ENCODE results near the gene HSF4.

The HSF4 gene

DNA sequence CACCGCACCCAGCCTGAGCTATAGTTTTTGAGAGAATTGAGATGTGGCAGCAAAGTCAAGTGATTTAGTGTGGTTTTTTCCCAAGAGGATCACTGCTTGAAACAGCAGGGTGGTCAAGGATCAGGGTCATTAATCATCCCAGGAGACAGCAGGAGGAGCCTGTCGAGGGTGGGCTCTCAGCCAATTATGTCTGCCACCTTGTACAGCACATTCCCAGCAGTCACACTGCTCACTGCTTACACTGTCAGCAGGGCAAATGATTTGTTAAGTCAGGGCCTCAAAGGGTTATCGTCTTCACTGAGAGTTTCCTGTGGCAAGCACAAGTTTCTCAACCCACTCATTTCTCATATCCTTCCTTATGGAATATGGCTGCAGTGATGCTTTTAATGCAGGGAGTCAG is 26.9 kb upstream of the HSF4 start:
- Histone ChIP-seq H3K79me2 (ENCODE audit: insufficient read depth, low read length) (no peaks in the 10 kb centered on the region), H3K4me2 (ENCODE audit: low read depth, low read length, poor library complexity, severe bottlenecking) (no peak overlapping the region), H2AFZ (ENCODE audit: low read depth, low read length, severe bottlenecking) (no peak overlapping the region), H3K36me3 (ENCODE audit: low read length) (peaks cover 4% of the 10 kb centered on the region; the same call in 1 of the 2 replicates), H3F3A (ENCODE audit: insufficient read depth) (no peaks in the 10 kb centered on the region), H3K4me3 (ENCODE audit: insufficient read depth, low read length, poor library complexity, severe bottlenecking) (no peak overlapping the region), H3K27ac (ENCODE audit: low read depth, low read length) (no peak overlapping the region), H3K9ac (ENCODE audit: low read length) (no peak overlapping the region), H3K27me3 (ENCODE audit: low read length) (no peaks in the 10 kb centered on the region), H3K9me2 (replicated peaks; ENCODE audit: insufficient read depth, low read length) (no peaks in the 10 kb centered on the region), H4K20me1 (ENCODE audit: low read depth, low read length) (no peaks in the 10 kb centered on the region), H3K9me3 (ENCODE audit: insufficient read depth, low read length) (no peaks in the 10 kb centered on the region)
- no peak for TF ChIP-seq EZH2phosphoT487 (conservative IDR thresholded peaks at IDR 0.05; ENCODE audit: low read length)
- TF ChIP-seq, protein P1, sequence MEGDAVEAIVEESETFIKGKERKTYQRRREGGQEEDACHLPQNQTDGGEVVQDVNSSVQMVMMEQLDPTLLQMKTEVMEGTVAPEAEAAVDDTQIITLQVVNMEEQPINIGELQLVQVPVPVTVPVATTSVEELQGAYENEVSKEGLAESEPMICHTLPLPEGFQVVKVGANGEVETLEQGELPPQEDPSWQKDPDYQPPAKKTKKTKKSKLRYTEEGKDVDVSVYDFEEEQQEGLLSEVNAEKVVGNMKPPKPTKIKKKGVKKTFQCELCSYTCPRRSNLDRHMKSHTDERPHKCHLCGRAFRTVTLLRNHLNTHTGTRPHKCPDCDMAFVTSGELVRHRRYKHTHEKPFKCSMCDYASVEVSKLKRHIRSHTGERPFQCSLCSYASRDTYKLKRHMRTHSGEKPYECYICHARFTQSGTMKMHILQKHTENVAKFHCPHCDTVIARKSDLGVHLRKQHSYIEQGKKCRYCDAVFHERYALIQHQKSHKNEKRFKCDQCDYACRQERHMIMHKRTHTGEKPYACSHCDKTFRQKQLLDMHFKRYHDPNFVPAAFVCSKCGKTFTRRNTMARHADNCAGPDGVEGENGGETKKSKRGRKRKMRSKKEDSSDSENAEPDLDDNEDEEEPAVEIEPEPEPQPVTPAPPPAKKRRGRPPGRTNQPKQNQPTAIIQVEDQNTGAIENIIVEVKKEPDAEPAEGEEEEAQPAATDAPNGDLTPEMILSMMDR (IDR thresholded peaks at IDR 0.05; ENCODE audit: insufficient read depth, low read length, poor library complexity, severe bottlenecking), result no peak

GRCh38 chr16:67141391-67141790 is 23.2 kb upstream of the HSF4 start:
- H3K27ac ChIP-seq (ENCODE audit: low read depth, low read length), result no peak overlapping the region
- H2AFZ ChIP-seq (ENCODE audit: low read depth, low read length, severe bottlenecking), result no peak overlapping the region
- no peaks in the 10 kb centered on the region for H3F3A ChIP-seq (ENCODE audit: insufficient read depth)
- H3K4me3 ChIP-seq (ENCODE audit: insufficient read depth, low read length, poor library complexity, severe bottlenecking), result no peak overlapping the region
- no peaks in the 10 kb centered on the region for H3K27me3 ChIP-seq (ENCODE audit: low read length)
- no peak overlapping the region for H3K9ac ChIP-seq (ENCODE audit: low read length)
- no peaks in the 10 kb centered on the region for H3K9me2 ChIP-seq (replicated peaks; ENCODE audit: insufficient read depth, low read length)
- TF ChIP-seq, protein P1 (IDR thresholded peaks at IDR 0.05; ENCODE audit: insufficient read depth, low read length, poor library complexity, severe bottlenecking), result no peak
- no peaks in the 10 kb centered on the region for H3K9me3 ChIP-seq (ENCODE audit: insufficient read depth, low read length)
- no peaks in the 10 kb centered on the region for H3K79me2 ChIP-seq (ENCODE audit: insufficient read depth, low read length)
- H3K36me3 ChIP-seq (ENCODE audit: low read length), result peaks cover 2% of the 10 kb centered on the region; the same call in 1 of the 2 replicates
- H4K20me1 ChIP-seq (ENCODE audit: low read depth, low read length), result no peaks in the 10 kb centered on the region
- H3K4me2 ChIP-seq (ENCODE audit: low read depth, low read length, poor library complexity, severe bottlenecking), result no peak overlapping the region

- Histone ChIP-seq H4K20me1 (ENCODE audit: low read depth, low read length) (no peaks in the 10 kb centered on the region), H3K9ac (ENCODE audit: low read length) (no peak overlapping the region), H3K9me2 (replicated peaks; ENCODE audit: insufficient read depth, low read length) (no peaks in the 10 kb centered on the region), H3F3A (ENCODE audit: insufficient read depth) (no peaks in the 10 kb centered on the region), H3K4me3 (ENCODE audit: insufficient read depth, low read length, poor library complexity, severe bottlenecking) (no peak overlapping the region), H3K9me3 (ENCODE audit: insufficient read depth, low read length) (no peaks in the 10 kb centered on the region), H3K36me3 (ENCODE audit: low read length) (peaks cover 2% of the 10 kb centered on the region; the same call in 1 of the 2 replicates), H3K79me2 (ENCODE audit: insufficient read depth, low read length) (no peaks in the 10 kb centered on the region), H3K27ac (ENCODE audit: low read depth, low read length) (no peak overlapping the region), H2AFZ (ENCODE audit: low read depth, low read length, severe bottlenecking) (no peak overlapping the region), H3K4me2 (ENCODE audit: low read depth, low read length, poor library complexity, severe bottlenecking) (no peak overlapping the region), H3K27me3 (ENCODE audit: low read length) (no peaks in the 10 kb centered on the region)
- TF ChIP-seq EZH2phosphoT487 (conservative IDR thresholded peaks at IDR 0.05; ENCODE audit: low read length), result no peak
- TF ChIP-seq, protein P1 (IDR thresholded peaks at IDR 0.05; ENCODE audit: insufficient read depth, low read length, poor library complexity, severe bottlenecking), result no peak
Measured at GRCh38 chr16:67142342-67142741, 22.2 kb upstream of the HSF4 start.

Data from SU-DHL-6 (cell line).